HepG2 (cell line): ENCODE measurements around the gene CKLF. TPM values are rescaled to one million over a fixed set of nuclear protein-coding genes. Genes with fewer than 3 reads are reported as not detected.
A peak's percentile ranks its signal among the peaks of the same experiment; 100 is the strongest.

ENCODE experiments used
- ATAC-seq: fragments of 200-7000 bp; cut with Tn5 transposase; 3 replicates; pipeline ENCODE4 v1.9.1; 2020; ENCODE audit warnings: mild to moderate bottlenecking, moderate library complexity
- BruUV-seq: library from RNA; stranded (reverse); fragments of 400-500 nt; replicated peaks from 2 replicates; lab custom pipeline; 2021; lab: Mats Ljungman, UMichigan
- CTCF ChIA-PET: fragments of 300-600 bp; formaldehyde crosslinking; extraction: SDS; loops from one replicate; lab custom pipeline; 2021; ENCODE audit warnings: low total read pairs, inconsistent platforms, low intra/inter-chr PET ratio; lab: Yijun Ruan, JAX
- POLR2A ChIA-PET: fragments of 350-600 bp; sonication (Branson Sonifier 250); formaldehyde crosslinking; loops from one replicate; lab custom pipeline; 2020; ENCODE audit warnings: antibody characterized with exemption, inconsistent platforms; lab: Yijun Ruan, JAX
- DNase-seq: peaks from one replicate; pipeline ENCODE4 v3.0.0-alpha.2; 2015; ENCODE audit warnings: low spot score
- FAIRE-seq: peaks from 3 replicates; lab custom pipeline; 2011; peaks lifted over from hg19 to GRCh38; lab: Jason Lieb, UNC
- H2AFZ ChIP-seq: one replicate; pipeline ENCODE4 v1.6.1; 2011; ENCODE audit warnings: low read length, inconsistent platforms
- H3K27ac ChIP-seq: fragments of 300-600 bp; 3 replicates; pipeline ENCODE4 v1.8.0; 2011; ENCODE audit warnings: mixed run types, mild to moderate bottlenecking, mixed read lengths, low read length, inconsistent platforms; ENCODE audit not compliant: insufficient read depth; ENCODE audit errors: extremely low read length
- H3K27me3 ChIP-seq, 2 experiments: fragments of 200-600 bp in 1 of 2; 2 replicates in 1 of 2; 3 replicates in 1 of 2; pipeline versions ENCODE4 v1.6.0 to v1.8.0; 2011; ENCODE audit warnings: low read length in 2 of 2, mild to moderate bottlenecking in 2 of 2, moderate library complexity in 2 of 2, inconsistent platforms in 1 of 2; ENCODE audit not compliant: insufficient read depth in 2 of 2, control insufficient read depth in 1 of 2
- H3K36me3 ChIP-seq, 2 experiments: fragments of 200-600 bp in 1 of 2; replicated peaks in 1 of 2; 2 replicates in 1 of 2; 3 replicates in 1 of 2; pipeline versions ENCODE4 v1.5.1 to v1.8.0; 2011; ENCODE audit warnings: low read length in 2 of 2, inconsistent platforms in 1 of 2; ENCODE audit not compliant: insufficient read depth in 2 of 2, control insufficient read depth in 1 of 2
- H3K4me1 ChIP-seq: 2 replicates; pipeline ENCODE4 v1.5.1; 2012; ENCODE audit warnings: low read length, inconsistent platforms; ENCODE audit not compliant: insufficient read depth
- H3K4me2 ChIP-seq: 2 replicates; pipeline ENCODE4 v1.6.0; 2011; ENCODE audit warnings: low read depth, low read length, inconsistent platforms
- H3K4me3 ChIP-seq, 3 experiments: fragments of 200-600 bp in 1 of 3; sonication (generic), shearing (Covaris generic) in 1 of 3; replicated peaks in 1 of 3; 2 replicates each; pipeline ENCODE4 v1.5.1; 2011 to 2016; ENCODE audit warnings: low read length in 3 of 3, inconsistent platforms in 2 of 3, low read depth in 2 of 3, mild to moderate bottlenecking in 2 of 3, control low read depth in 1 of 3, mixed read lengths in 1 of 3; ENCODE audit not compliant: insufficient read depth in 1 of 3
- H3K79me2 ChIP-seq: one replicate; pipeline ENCODE4 v1.6.1; 2011; ENCODE audit warnings: low read length, inconsistent platforms; ENCODE audit not compliant: insufficient read depth
- H3K9ac ChIP-seq: 2 replicates; pipeline ENCODE4 v1.6.0; 2011; ENCODE audit warnings: mild to moderate bottlenecking, low read depth, low read length, inconsistent platforms; ENCODE audit not compliant: insufficient read depth
- H3K9me3 ChIP-seq: 2 replicates; pipeline ENCODE4 v1.5.1; 2012; ENCODE audit warnings: mild to moderate bottlenecking, low read length
- H4K20me1 ChIP-seq: 2 replicates; pipeline ENCODE4 v1.6.0; 2011; ENCODE audit warnings: inconsistent platforms, mild to moderate bottlenecking, low read length, moderate library complexity; ENCODE audit not compliant: insufficient read depth
- CEBPB ChIP-seq: IDR thresholded peaks from 2 replicates; pipeline ENCODE4 v1.6.1; 2011; ENCODE audit warnings: low read depth, low read length, improper control_type of control experiment, borderline replicate concordance
- GATAD1 ChIP-seq: IDR thresholded peaks from 2 replicates; pipeline ENCODE4 v1.6.1; 2016; ENCODE audit warnings: missing genetic modification reagents, missing compliant biosample characterization
- HNRNPK ChIP-seq: fragments of 200-400 bp; formaldehyde crosslinking; IDR thresholded peaks from 2 replicates; pipeline ENCODE4 v1.6.1; 2018; ENCODE audit warnings: low read length, low read depth, moderate library complexity, mild to moderate bottlenecking; ENCODE audit not compliant: poor library complexity, severe bottlenecking
- PCBP2 ChIP-seq: fragments of 200-400 bp; formaldehyde crosslinking; optimal IDR thresholded peaks from 2 replicates; pipeline ENCODE3; 2018; ENCODE audit warnings: low read length, low read depth; ENCODE audit not compliant: poor library complexity, severe bottlenecking
- SRSF9 ChIP-seq: fragments of 200-400 bp; formaldehyde crosslinking; IDR thresholded peaks from 2 replicates; pipeline ENCODE4 v1.6.1; 2018; ENCODE audit warnings: borderline replicate concordance, mild to moderate bottlenecking, low read depth, low read length; ENCODE audit not compliant: insufficient read depth, poor library complexity, severe bottlenecking
- ZNF124 ChIP-seq: sonication (generic); formaldehyde crosslinking; IDR thresholded peaks from 2 replicates; pipeline ENCODE4 v1.4.0; 2020; ENCODE audit warnings: missing genetic modification reagents
- WGBS: methylation state at CpG from one replicate; pipeline ENCODE4 v1.1.6; 2017; ENCODE audit warnings: low lambda C conversion rate; 5-methylcytosine and 5-hydroxymethylcytosine counted together
- in situ Hi-C: cut with HindIII; loops from 2 replicates; pipeline ENCODE4 v1.10.0; 2017; ENCODE audit warnings: low pct_unique_long_range_greater_than_20kb; ENCODE audit not compliant: extremely low pct_ligation_motif_present
- intact Hi-C: fragments of 100-400 bp; cut with micrococcal nuclease; formaldehyde crosslinking; loops from one replicate; pipeline ENCODE4 v1.10.0; 2022; ENCODE audit not compliant: unreplicated experiment
- polyA plus RNA-seq, 8 experiments: library from polyadenylated mRNA; depleted of rRNA in 3 of 8; stranded (reverse) in 7 of 8; unstranded in 1 of 8; fragments of >200 nt; fragmentation: Illumina TruSeq in 4 of 8; extraction: Trizol in 4 of 8; gene quantifications; 2 replicates each; pipeline versions ENCODE4 v1.2.1 to v1.2.3, GENCODE V29; 2011 to 2016; ENCODE audit warnings: low read depth in 4 of 8, missing spikeins in 1 of 8, mixed read lengths in 1 of 8; ENCODE audit not compliant: insufficient read depth in 1 of 8
- total RNA-seq, 5 experiments: library from RNA; depleted of rRNA; stranded (reverse); fragments of >200 nt; fragmentation: Illumina TruSeq; extraction: Trizol; gene quantifications; 2 replicates each; pipeline ENCODE4 v1.2.3, GENCODE V29; 2016; ENCODE audit warnings: low read depth in 1 of 5
- TF ChIP-seq, protein P1 (sequence below): sonication (generic); formaldehyde crosslinking; IDR thresholded peaks from 2 replicates; pipeline ENCODE4 v1.4.0; 2020; ENCODE audit warnings: missing genetic modification reagents
- TF ChIP-seq, protein P2 (sequence below): sonication (generic); formaldehyde crosslinking; IDR thresholded peaks from 2 replicates; pipeline ENCODE4 v1.4.0; 2020; ENCODE audit warnings: mild to moderate bottlenecking, missing genetic modification reagents

The CKLF gene
- total and polyA plus RNA-seq, 2 of the 13 experiments (the other 11 are each of a cell fraction or from before 2014, with no cell fraction given): 120 to 167 TPM

DNA sequence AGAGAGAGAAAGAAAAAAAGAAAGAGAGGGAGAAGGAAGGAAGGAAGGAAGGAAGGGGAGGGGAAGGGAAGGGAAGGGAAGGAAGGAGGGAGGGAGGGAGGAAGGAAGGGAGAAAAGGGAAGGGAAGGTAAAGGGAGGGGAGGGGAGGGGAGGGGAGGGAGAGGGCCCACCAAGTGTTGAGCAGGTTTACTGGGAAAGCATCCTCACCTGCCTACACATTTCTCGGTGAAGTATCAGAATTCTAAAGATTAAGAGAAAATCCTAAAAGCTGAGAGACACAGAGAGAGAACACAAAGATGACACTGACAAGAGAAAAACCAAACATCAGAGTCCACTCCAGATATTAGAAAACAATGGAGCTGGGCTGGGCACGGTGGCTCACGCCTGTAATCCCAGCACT is 39.9 kb downstream of the CKLF start:
- BruUV-seq: no TSS peak

DNA sequence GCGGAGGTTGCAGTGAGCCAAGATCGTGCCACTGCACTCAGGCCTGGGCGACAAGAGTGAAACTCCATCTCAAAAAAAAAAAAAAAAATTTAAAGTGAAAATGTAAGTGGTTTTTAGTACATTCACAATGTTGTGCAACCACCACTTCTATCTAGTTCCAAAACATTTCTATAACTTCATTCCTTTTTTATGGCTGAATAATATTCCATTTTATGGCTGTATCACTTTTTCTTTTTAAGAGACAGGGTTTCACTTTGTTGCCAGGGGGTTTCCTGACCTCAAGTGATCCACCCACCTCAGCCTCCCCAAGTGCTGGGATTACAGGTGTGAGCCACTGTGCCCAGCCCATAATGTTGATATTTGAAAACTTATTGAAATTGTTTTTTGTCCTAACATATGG is 40.4 kb downstream of the CKLF start:
- in situ Hi-C loops: no loop called here
- H3K36me3 ChIP-seq: no peaks in the 10 kb centered on the region
- WGBS: 95% methylated on average over 3 of the region's 3 CpGs
- DNase-seq: no peak
- no peak overlapping the region for H3K9ac ChIP-seq
- no peak for ATAC-seq
- FAIRE-seq: no peak
- H3K79me2 ChIP-seq: no peaks in the 10 kb centered on the region
- TF ChIP-seq HNRNPK (no peak), CEBPB (0 out of 2 replicates have a peak, but pooled peaks have one; percentile 13), SRSF9 (no peak)
- TF ChIP-seq, protein P1, sequence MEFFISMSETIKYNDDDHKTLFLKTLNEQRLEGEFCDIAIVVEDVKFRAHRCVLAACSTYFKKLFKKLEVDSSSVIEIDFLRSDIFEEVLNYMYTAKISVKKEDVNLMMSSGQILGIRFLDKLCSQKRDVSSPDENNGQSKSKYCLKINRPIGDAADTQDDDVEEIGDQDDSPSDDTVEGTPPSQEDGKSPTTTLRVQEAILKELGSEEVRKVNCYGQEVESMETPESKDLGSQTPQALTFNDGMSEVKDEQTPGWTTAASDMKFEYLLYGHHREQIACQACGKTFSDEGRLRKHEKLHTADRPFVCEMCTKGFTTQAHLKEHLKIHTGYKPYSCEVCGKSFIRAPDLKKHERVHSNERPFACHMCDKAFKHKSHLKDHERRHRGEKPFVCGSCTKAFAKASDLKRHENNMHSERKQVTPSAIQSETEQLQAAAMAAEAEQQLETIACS (CRISPR knock-in tag): no peak
- TF ChIP-seq, protein P2, sequence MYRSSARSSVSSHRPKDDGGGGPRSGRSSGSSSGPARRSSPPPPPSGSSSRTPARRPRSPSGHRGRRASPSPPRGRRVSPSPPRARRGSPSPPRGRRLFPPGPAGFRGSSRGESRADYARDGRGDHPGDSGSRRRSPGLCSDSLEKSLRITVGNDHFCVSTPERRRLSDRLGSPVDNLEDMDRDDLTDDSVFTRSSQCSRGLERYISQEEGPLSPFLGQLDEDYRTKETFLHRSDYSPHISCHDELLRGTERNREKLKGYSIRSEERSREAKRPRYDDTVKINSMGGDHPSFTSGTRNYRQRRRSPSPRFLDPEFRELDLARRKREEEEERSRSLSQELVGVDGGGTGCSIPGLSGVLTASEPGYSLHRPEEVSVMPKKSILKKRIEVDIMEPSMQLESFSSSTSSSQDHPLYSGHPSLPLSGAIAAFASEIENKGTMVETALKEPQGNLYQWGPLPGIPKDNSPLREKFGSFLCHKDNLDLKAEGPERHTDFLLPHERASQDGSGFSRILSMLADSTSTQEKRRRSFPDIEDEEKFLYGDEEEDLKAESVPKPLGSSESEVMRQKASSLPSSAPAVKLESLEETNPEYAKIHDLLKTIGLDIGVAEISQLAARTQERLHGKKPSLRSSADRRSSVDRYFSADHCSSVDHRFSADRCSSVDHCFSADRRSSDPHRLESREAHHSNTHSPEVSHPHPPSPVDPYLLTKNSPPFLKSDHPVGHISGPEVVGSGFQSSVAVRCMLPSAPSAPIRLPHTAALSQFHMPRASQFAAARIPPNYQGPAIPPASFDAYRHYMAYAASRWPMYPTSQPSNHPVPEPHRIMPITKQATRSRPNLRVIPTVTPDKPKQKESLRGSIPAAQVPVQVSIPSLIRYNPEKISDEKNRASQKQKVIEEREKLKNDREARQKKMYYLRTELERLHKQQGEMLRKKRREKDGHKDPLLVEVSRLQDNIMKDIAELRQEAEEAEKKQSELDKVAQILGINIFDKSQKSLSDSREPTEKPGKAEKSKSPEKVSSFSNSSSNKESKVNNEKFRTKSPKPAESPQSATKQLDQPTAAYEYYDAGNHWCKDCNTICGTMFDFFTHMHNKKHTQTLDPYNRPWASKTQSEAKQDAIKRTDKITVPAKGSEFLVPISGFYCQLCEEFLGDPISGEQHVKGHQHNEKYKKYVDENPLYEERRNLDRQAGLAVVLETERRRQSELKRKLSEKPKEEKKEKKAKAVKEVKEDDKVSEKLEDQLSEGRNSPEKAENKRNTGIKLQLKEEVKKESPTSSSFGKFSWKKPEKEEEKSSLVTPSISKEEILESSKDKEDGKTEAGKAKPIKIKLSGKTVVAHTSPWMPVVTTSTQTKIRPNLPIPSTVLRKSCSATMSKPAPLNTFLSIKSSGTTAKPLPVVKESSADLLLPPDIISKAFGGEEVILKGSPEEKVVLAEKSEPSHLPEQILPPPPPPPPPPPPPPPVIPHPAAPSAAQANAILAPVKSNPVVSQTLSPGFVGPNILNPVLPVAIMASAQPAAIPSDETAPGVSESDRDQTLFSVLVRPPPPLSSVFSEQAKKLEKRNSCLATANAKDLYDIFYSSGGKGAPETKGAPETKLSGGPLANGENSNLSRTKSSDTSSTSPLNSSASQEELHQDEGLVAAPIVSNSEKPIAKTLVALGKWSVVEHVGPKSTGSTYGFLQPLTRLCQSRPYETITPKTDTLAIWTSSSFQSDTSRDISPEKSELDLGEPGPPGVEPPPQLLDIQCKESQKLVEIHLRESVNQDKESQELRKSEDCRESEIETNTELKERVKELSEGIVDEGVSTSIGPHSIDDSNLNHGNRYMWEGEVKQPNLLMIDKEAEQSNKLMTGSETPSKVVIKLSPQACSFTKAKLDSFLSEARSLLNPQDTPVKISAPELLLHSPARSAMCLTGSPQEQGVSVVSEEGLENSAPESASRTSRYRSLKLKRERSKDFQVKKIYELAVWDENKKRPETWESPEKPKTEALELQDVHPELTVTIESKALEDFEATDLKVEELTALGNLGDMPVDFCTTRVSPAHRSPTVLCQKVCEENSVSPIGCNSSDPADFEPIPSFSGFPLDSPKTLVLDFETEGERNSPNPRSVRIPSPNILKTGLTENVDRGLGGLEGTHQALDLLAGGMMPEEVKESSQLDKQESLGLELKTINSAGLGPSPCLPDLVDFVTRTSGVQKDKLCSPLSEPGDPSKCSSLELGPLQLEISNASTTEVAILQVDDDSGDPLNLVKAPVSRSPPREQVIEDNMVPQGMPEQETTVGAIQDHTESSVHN (CRISPR knock-in tag): no peak
- TF ChIP-seq, all 625 proteins: peak for 1
- no peaks in the 10 kb centered on the region for H4K20me1 ChIP-seq
- intact Hi-C loops: no loop called here
- BruUV-seq: no TSS peak
- no peak overlapping the region for H2AFZ ChIP-seq
- ChIA-PET POLR2A (no interaction called here), CTCF (no interaction called here)
- no peak overlapping the region for H3K4me3 ChIP-seq
- H3K9me3 ChIP-seq: no peaks in the 10 kb centered on the region
- no peak overlapping the region for H3K4me2 ChIP-seq
- peaks cover 3 to 11% of the 10 kb centered on the region in 2 experiments; a peak in 4 of 5 replicates for H3K27me3 ChIP-seq
- H3K27ac ChIP-seq: no peak overlapping the region
- peaks cover 7% of the 10 kb centered on the region; the same call in 1 of the 2 replicates for H3K4me1 ChIP-seq

More for the DNA sequence above, 39.9 kb downstream of the CKLF start:
- peaks cover 3 to 17% of the 10 kb centered on the region in 2 experiments; a peak in 4 of 5 replicates for H3K27me3 ChIP-seq
- H3K4me3 ChIP-seq: no peak overlapping the region
- peaks cover 7% of the 10 kb centered on the region; the same call in 1 of the 2 replicates for H3K4me1 ChIP-seq
- H3K4me2 ChIP-seq: no peak overlapping the region
- FAIRE-seq (no peak), DNase-seq (no peak), ATAC-seq (no peak)
- H3K27ac ChIP-seq: no peak overlapping the region
- ChIA-PET CTCF (no interaction called here), POLR2A (no interaction called here)
- WGBS: 28% methylated on average over 3 of the region's 3 CpGs
- no peak overlapping the region for H2AFZ ChIP-seq
- no peak overlapping the region for H3K9ac ChIP-seq
- H3K79me2 ChIP-seq: no peaks in the 10 kb centered on the region
- no peaks in the 10 kb centered on the region for H4K20me1 ChIP-seq
- intact Hi-C loops: no loop called here
- no peaks in the 10 kb centered on the region for H3K9me3 ChIP-seq
- in situ Hi-C loops: no loop called here
- no peaks in the 10 kb centered on the region for H3K36me3 ChIP-seq
- TF ChIP-seq GATAD1 (CRISPR knock-in tag) (no peak), ZNF124 (no peak), PCBP2 (peak; percentile 97), HNRNPK (peak; percentile 58)
